HepG2 (cell line): ENCODE measurements around the gene CDT1. TPM values are rescaled to one million over a fixed set of nuclear protein-coding genes. Genes with fewer than 3 reads are reported as not detected.
A peak's percentile ranks its signal among the peaks of the same experiment; 100 is the strongest.

Experiments used
- CREB1 ChIP-seq, 2 experiments: fragments of 450-650 bp in 1 of 2; IDR thresholded peaks; 2 replicates each; pipeline ENCODE4 v1.6.1; 2016 to 2017; ENCODE audit warnings: control low read depth in 1 of 2, mild to moderate bottlenecking in 1 of 2, missing compliant biosample characterization in 1 of 2, missing genetic modification characterization in 1 of 2
- CREM ChIP-seq, 2 experiments: sonication (generic) in 1 of 2; formaldehyde crosslinking in 1 of 2; IDR thresholded peaks; 2 replicates each; pipeline versions ENCODE4 v1.4.0 to v1.6.1; 2016 to 2020; ENCODE audit warnings: antibody characterized with exemption in 1 of 2, mild to moderate bottlenecking in 1 of 2, missing genetic modification reagents in 1 of 2
- HOMEZ ChIP-seq: IDR thresholded peaks from 2 replicates; pipeline ENCODE4 v1.6.1; 2016; ENCODE audit warnings: low read depth
- SNAI1 ChIP-seq: sonication (generic); formaldehyde crosslinking; IDR thresholded peaks from 2 replicates; pipeline ENCODE4 v1.5.0; 2020; ENCODE audit warnings: mild to moderate bottlenecking, missing genetic modification reagents, borderline replicate concordance
- ZBTB7A ChIP-seq: sonication (generic); formaldehyde crosslinking; IDR thresholded peaks from 2 replicates; pipeline ENCODE4 v1.8.0; 2022; ENCODE audit warnings: mild to moderate bottlenecking, missing genetic modification reagents
- ZNF407 ChIP-seq: sonication (generic); formaldehyde crosslinking; IDR thresholded peaks from one replicate; pipeline ENCODE4 v1.5.1; 2020; ENCODE audit warnings: mild to moderate bottlenecking, missing genetic modification reagents; ENCODE audit errors: not compliant biosample characterization
- ZNF446 ChIP-seq: sonication (generic); formaldehyde crosslinking; IDR thresholded peaks from 2 replicates; pipeline ENCODE4 v1.5.0; 2020; ENCODE audit warnings: mild to moderate bottlenecking, missing genetic modification reagents
- ZNF713 ChIP-seq: sonication (generic); formaldehyde crosslinking; IDR thresholded peaks from 2 replicates; pipeline ENCODE4 v1.4.0; 2020; ENCODE audit warnings: mild to moderate bottlenecking, missing genetic modification reagents
- ZNF761 ChIP-seq: sonication (generic); formaldehyde crosslinking; conservative IDR thresholded peaks from 2 replicates; pipeline ENCODE4 v1.4.0; 2020; ENCODE audit warnings: mild to moderate bottlenecking, missing genetic modification reagents
- polyA plus RNA-seq, 8 experiments: library from polyadenylated mRNA; depleted of rRNA in 3 of 8; stranded (reverse) in 7 of 8; unstranded in 1 of 8; fragments of >200 nt; fragmentation: Illumina TruSeq in 4 of 8; extraction: Trizol in 4 of 8; gene quantifications; 2 replicates each; pipeline versions ENCODE4 v1.2.1 to v1.2.3, GENCODE V29; 2011 to 2016; ENCODE audit warnings: low read depth in 4 of 8, missing spikeins in 1 of 8, mixed read lengths in 1 of 8; ENCODE audit not compliant: insufficient read depth in 1 of 8
- total RNA-seq, 5 experiments: library from RNA; depleted of rRNA; stranded (reverse); fragments of >200 nt; fragmentation: Illumina TruSeq; extraction: Trizol; gene quantifications; 2 replicates each; pipeline ENCODE4 v1.2.3, GENCODE V29; 2016; ENCODE audit warnings: low read depth in 1 of 5

CDT1 gene
- total and polyA plus RNA-seq, 2 of the 13 experiments (the other 11 are each of a cell fraction or from before 2014, with no cell fraction given) = 23.1 to 23.8 TPM

DNA sequence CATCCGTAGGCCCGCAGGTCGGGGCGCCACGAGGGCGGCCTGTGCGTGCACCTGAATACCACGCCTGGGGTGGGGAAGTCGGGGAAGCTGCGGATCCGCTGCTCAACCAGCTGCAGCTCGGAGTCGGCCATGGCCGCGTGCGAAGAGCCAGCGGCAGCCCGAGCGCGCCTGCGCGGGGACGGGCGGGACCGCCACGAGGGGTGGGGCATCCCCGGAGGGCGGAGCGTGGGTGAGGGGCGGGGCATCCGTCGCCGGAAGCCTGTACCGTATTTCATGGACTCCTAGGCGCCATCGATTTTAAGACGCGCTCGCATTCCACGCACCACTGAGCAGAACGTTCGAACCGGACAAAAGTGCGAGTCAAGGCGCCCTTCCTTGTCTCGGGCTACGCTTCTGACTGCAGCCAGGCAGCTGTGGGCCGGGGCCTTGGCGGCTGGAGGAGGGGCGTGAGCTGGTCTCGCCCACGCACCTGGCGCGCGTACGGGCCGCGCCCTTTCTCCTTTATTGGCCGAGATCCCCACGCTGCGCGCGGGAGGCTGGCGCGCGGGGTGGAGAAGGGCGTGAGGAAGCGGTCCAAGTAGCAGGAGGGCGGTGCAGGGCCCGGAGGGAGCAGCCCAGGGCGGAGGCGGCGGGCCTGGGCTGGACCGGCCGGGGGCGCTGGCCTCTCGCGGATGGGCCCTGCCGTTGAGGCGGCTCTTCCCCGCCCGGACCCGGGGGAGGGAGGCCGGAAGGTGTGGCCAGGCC is 8.4 kb downstream of the CDT1 start, which contains the start of gene APRT (continued):
- TF ChIP-seq ZNF407 (CRISPR knock-in tag) = peak; percentile 81
- no peak for TF ChIP-seq ZNF713 (CRISPR knock-in tag)
- no peak for TF ChIP-seq HOMEZ (CRISPR knock-in tag)
- TF ChIP-seq ZNF761 (CRISPR knock-in tag) = peak; percentile 98
- TF ChIP-seq CREB1 (IDR thresholded peaks at IDR 0.05) = no peak
- TF ChIP-seq CREB1 (CRISPR knock-in tag; IDR thresholded peaks at IDR 0.05) = no peak
- peak; percentile 35; the same call in 1 of the 2 replicates for TF ChIP-seq SNAI1
- TF ChIP-seq ZNF446 (CRISPR knock-in tag) = peak; percentile 40
- TF ChIP-seq CREM (IDR thresholded peaks at IDR 0.05) = no peak
- 0 out of 2 replicates have a peak, but pooled peaks have one; percentile 8 for TF ChIP-seq CREM (CRISPR knock-in tag; IDR thresholded peaks at IDR 0.05)
- peak; percentile 83; the same call in 1 of the 2 replicates for TF ChIP-seq ZBTB7A
